ENCODE measurements around the gene FMN2.

The FMN2 gene

GRCh38 chr1:240091614-240092300 is at the start of gene FMN2:
Gene FMN2, plus strand, starts transcription at chr1:240091883. Its CDS starts 227 bp downstream, at chr1:240092110.
- DNase-seq: no peak

DNA sequence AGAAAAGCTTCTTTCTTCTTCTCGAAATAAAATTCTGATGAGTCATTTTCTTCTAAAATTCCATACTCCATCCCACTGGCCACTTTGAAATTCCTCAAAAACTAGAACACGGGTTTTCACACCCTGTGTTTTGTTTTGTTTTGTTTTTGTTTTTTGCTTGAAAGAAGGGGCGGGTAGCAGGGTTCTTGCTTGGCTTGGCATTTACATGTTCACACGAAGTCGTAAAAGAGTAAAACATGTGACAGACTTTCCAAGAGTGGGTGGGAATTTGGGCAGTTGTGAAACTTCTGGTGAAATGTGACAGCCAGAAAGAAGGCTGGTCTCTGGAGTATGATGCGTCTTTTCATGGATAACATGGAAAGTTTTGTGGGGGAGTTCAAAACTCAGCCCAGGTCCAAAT is 47.1 kb upstream of the FMN2 start:
- DNase-seq: no peak

DNA sequence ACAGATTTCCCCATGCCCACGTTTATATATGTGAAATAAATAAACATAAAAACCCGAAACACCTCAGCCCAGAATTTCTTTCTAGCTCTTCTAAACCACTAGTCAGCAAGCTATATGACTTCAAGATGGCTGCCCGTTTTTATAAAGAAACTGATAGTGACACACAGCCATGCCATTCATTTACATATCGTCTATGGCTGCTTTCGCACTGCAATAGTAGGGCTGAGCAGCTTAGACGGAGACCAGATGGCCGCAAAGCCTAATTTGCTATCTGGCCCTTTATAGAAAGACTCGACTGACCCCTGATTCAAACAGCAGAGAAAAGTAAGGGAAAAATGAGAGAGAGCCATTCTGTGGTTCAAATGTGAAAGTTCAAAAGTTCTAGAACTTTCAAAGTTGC is 45.7 kb upstream of the FMN2 start:
- no peak for DNase-seq

DNA sequence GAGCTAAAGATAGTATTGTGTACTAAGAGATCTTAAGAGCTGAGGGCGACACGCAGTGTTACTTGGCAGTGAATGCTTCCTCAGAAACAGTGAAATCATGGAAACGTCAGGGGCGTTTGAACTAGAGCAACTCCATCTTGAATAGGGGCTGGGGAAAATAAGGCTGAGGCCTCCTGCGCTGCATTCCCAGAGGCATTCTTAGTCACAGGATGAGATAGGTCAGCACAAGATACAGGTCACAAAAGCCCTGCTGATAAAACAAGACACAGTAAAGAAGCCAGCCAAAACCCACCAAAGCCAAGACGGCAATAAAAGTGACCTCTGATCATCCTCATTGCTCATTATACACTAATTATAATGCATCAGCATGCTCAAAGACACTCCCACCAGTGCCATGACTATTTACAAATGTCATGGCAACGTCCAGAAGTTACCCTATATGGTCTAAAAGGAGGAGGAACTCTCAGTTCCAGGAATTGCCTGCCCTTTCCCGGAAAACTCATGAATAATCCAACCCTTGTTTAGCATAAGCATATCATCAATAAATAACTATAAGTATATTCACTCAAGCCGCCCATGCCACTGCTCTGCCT is 37.5 kb upstream of the FMN2 start:
- DNase-seq: no peak

- no peak for DNase-seq
Observed at GRCh38 chr1:240055936-240056335, 35.7 kb upstream of the FMN2 start.

DNA sequence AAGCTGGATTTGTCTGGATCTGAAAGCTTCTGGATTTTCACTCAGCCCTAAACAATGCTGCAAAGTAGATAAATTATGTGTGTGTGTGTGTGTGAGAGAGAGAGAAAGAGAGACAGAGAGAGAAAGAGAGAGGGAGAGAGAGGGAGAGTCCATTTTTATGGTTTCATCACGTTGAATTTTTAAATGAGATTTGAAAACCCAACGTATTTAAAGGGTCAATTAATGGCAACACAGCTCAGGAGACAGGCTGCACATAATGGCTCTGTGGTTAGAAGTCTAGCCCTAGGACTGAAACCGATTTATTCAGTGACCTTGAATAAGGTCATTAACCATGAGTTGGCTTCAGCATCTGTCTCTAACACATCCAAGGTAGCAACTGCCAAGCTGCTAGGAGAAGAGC is 35.3 kb upstream of the FMN2 start:
- DNase-seq: no peak

DNA sequence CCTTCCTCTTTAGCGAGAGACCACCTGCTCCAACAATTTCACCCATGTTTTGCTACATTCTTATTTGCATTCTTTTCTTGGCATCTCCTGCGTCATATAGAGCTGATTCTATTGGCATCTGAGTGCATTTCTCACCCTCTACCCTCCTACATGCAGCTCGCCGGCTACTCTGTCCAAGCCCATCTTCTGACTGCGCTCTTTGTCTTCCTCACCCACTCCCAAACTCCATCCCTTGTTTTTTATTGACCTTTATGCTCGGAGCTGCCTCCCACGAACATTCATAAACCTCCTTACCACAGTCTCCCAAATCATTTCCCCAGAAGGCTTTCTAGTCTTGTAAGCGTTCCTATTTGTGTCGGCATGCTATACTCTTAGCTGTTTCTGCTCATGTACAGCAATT is 33.6 kb upstream of the FMN2 start:
- no peak for DNase-seq

GRCh38 chr1:240068961-240069360 is 22.7 kb upstream of the FMN2 start:
- no peak for DNase-seq

DNA sequence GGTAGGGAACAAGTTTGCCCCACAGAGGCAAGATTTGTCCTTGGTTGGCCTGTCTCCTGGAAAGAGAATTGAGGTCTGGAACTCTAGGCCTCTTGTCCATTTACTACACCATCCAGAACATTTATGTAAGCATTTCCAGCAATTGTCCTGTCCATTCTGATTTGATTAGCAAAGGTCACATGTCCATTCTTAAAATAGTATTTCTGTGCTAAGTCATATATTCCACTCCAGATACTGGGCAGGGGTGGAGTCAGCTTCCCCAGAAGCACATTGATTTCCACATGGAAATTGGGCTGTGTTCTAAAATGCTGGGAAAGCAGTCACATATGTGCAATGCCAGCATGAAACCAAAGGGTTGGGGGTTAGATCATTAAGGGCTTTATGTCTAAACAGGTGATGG is 21.5 kb upstream of the FMN2 start:
- DNase-seq: no peak

DNA sequence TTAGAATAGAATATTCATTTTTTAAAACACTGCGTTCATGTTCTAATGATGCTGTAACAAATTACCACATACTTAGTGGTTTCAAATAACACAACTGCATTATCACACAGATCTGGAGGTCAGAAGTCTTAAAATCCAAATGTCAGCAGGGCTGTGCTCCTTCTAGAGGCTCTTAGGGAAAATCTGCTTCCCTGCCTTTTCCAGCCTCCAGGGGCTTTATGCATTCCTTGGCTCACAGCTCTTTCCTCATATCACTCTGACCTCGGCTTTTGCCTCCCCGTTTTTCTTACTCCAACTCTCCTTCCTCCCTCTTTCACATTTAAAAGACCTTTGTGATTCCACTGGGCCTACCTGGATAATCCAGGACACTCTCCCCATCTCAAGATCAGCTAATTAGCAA is 18.6 kb upstream of the FMN2 start:
- no peak for DNase-seq

DNA sequence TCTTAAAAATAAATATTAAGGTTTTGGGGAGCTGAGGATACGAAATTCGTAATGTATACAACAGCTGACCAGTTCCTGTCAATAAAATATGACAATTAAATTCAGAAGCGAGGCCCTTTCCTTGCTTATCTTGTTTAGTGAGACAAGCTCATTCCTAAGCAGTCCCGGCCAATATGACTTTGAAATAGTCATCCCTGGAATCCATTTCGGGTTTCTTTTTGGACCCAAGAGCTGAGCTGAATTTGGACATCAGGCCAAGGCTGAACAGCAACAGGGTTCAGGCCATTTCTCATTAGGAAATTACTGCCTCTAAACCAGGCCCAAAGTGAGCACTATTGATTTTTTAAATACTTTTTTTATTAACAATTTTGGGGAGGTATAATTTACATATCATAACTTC is 17.3 kb upstream of the FMN2 start:
- DNase-seq: no peak

DNA sequence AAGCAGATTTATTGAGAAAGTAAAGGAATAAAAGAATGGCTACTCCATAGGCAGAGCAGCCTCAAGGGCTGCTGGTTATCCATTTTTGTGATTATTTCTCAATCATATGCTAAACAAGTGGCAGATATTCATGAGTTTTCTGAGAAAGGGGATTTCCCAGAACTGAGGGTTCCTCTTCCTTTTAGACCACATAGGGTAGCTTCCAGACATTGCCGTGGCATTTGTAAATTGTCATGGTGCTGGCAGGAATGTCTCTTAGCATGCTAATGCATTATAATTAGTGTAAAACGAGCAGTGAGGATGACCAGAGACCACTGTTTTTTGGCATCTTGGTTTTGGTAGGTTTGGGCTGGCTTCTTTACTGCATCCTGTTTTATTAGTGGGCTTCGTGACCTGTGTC is 16.8 kb upstream of the FMN2 start:
- no peak for DNase-seq

- no peak for DNase-seq
Observed at GRCh38 chr1:240084337-240084736, 7.3 kb upstream of the FMN2 start.

- DNase-seq: no peak
Observed at GRCh38 chr1:240084749-240085148, 6.9 kb upstream of the FMN2 start.

DNA sequence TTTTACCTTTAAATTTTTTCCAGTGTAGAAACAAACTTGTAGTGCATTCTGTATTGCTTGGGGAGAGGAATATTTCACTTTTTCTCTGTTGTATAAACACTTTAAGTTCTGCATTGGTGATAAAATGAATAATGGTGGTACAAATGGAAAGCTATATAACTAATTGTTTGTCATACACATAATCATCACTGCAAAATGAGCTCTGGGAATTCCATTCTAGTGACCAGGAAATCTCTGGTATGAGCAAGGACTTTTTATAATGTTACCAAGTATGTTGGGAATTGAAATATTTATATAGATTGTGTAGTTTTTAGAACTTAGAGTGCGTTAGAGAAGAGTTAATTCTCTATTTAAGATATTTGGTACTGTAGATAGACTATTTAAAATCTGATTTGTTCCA is 5.0 kb upstream of the FMN2 start:
- DNase-seq: no peak

- DNase-seq: no peak
Observed at GRCh38 chr1:240090014-240090413, 1.7 kb upstream of the FMN2 start.

DNA sequence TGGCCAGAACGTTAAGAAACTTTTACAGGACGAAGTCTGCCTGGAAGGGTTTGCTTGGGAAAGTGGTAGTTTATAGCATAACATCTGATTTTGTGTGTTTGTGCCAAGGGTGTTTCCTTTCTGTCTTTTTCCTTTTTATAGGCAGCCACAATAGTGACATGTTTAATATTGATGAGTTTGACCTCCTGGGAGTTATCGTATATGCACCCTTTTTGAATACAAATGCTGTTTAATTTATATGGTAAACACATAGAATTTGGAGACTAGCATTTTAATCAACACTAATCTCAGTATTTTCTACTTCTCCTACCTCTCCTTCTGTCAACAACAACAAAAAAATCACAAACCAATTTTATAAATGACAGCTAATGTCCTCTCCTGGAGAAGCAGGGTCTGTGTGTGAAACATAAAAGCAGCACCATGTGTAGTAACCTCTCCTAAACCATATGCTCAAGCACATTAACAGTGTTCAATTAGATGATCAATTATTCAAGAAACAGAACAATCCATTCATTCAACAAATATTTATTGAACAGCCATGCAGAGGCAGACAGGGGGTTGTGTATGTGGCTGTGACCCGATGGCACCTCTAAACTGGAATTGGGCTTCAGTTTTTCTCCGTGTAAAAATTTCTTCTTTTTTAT is 604 bp upstream of the FMN2 start:
- DNase-seq: no peak

DNA sequence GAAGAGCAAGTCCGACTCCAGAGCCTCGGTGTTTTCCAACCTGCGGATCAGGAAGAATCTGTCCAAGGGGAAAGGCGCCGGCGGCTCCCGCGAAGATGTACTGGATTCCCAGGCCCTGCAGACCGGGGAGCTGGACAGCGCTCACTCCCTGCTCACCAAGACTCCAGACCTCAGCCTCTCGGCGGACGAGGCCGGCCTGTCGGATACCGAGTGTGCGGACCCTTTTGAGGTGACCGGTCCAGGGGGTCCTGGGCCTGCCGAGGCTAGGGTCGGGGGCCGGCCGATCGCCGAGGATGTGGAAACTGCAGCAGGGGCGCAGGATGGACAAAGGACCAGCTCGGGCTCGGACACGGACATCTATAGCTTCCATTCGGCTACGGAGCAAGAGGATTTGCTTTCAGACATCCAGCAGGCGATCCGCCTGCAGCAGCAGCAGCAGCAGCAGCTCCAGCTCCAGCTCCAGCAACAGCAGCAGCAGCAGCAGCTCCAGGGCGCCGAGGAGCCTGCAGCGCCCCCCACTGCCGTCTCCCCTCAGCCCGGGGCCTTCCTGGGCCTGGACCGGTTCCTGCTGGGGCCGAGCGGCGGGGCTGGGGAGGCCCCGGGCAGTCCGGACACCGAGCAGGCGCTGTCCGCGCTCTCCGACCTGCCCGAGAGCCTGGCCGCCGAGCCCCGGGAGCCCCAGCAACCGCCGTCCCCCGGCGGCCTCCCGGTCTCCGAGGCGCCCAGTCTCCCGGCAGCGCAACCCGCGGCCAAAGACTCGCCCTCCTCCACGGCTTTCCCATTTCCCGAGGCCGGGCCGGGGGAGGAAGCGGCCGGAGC is 827 bp downstream of the FMN2 start:
- peak; percentile 43 for DNase-seq

GRCh38 chr1:240093120-240093961 is 1.7 kb downstream of the FMN2 start:
- DNase-seq: no peak

GRCh38 chr1:240094041-240094722 is 2.5 kb downstream of the FMN2 start:
- no peak for DNase-seq

GRCh38 chr1:240096974-240097373 is 5.3 kb downstream of the FMN2 start:
- DNase-seq: no peak

GRCh38 chr1:240098534-240098933 is 6.9 kb downstream of the FMN2 start:
- DNase-seq: no peak

Data from femur (tissue), 1 donor.